Memory B cell (primary cell): ENCODE results near the gene SAP30BP.
A peak's percentile ranks its signal among the peaks of the same experiment; 100 is the strongest.

Experiments used
- ATAC-seq: fragments of 150-1000 bp; cut with Tn5 transposase; 2 replicates; pipeline ENCODE4 v1.10.0; 2021; ENCODE audit warnings: low read depth, mild to moderate bottlenecking, moderate library complexity
- DNase-seq, 2 donors: peaks; one replicate each; pipeline ENCODE4 v3.0.0; 2022; ENCODE audit warnings: low spot score in 2 of 2
- H3K27ac Mint-ChIP-seq: one replicate; pipeline ENCODE4 v1.8.0; 2022; ENCODE audit warnings: mild to moderate bottlenecking, moderate library complexity, mixed read lengths
- H3K27me3 Mint-ChIP-seq: one replicate; pipeline ENCODE4 v1.8.0; 2022; ENCODE audit warnings: mixed read lengths
- H3K36me3 Mint-ChIP-seq: one replicate; pipeline ENCODE4 v1.8.0; 2022; ENCODE audit warnings: mild to moderate bottlenecking, mixed read lengths
- H3K4me1 Mint-ChIP-seq: one replicate; pipeline ENCODE4 v1.8.0; 2022; ENCODE audit warnings: mixed read lengths
- H3K4me3 Mint-ChIP-seq: one replicate; pipeline ENCODE4 v1.8.0; 2022; ENCODE audit warnings: mild to moderate bottlenecking, moderate library complexity, mixed read lengths
- H3K9me3 Mint-ChIP-seq: one replicate; pipeline ENCODE4 v1.8.0; 2022; ENCODE audit warnings: mixed read lengths

Gene SAP30BP

GRCh38 chr17:75731716-75732498, 64.8 kb downstream of the SAP30BP start:
- H3K36me3 Mint-ChIP-seq = no peaks in the 10 kb centered on the region
- DNase-seq (no peak), ATAC-seq (no peak)
- no peak overlapping the region for H3K4me3 Mint-ChIP-seq
- no peak overlapping the region for H3K27ac Mint-ChIP-seq
- peaks cover 1% of the 10 kb centered on the region for H3K27me3 Mint-ChIP-seq
- no peaks in the 10 kb centered on the region for H3K9me3 Mint-ChIP-seq
- peaks cover 7% of the 10 kb centered on the region for H3K4me1 Mint-ChIP-seq

GRCh38 chr17:75733471-75733870, 66.3 kb downstream of the SAP30BP start:
- no peak overlapping the region for H3K27ac Mint-ChIP-seq
- peaks cover 1% of the 10 kb centered on the region for H3K27me3 Mint-ChIP-seq
- H3K4me3 Mint-ChIP-seq = no peak overlapping the region
- DNase-seq (no peak), ATAC-seq (no peak)
- no peaks in the 10 kb centered on the region for H3K9me3 Mint-ChIP-seq
- no peaks in the 10 kb centered on the region for H3K36me3 Mint-ChIP-seq
- H3K4me1 Mint-ChIP-seq = peaks cover 14% of the 10 kb centered on the region

- H3K9me3 Mint-ChIP-seq = no peaks in the 10 kb centered on the region
- peaks cover 1% of the 10 kb centered on the region for H3K27me3 Mint-ChIP-seq
- H3K27ac Mint-ChIP-seq = peak overlapping the region; percentile 70
- H3K4me1 Mint-ChIP-seq = peaks cover 15% of the 10 kb centered on the region
- no peak for ATAC-seq
- no peaks in the 10 kb centered on the region for H3K36me3 Mint-ChIP-seq
- no peak for DNase-seq
- H3K4me3 Mint-ChIP-seq = peak overlapping the region; percentile 37
Observed at GRCh38 chr17:75734674-75735294, 67.6 kb downstream of the SAP30BP start.

- H3K4me3 Mint-ChIP-seq = no peak overlapping the region
- peaks cover 15% of the 10 kb centered on the region for H3K4me1 Mint-ChIP-seq
- ATAC-seq = no peak
- peaks cover 1% of the 10 kb centered on the region for H3K27me3 Mint-ChIP-seq
- H3K36me3 Mint-ChIP-seq = no peaks in the 10 kb centered on the region
- H3K9me3 Mint-ChIP-seq = no peaks in the 10 kb centered on the region
- DNase-seq = no peak
- no peak overlapping the region for H3K27ac Mint-ChIP-seq
Observed at GRCh38 chr17:75736173-75736835, 69.2 kb downstream of the SAP30BP start.

- Mint-ChIP-seq H3K4me1 (peaks cover 15% of the 10 kb centered on the region), H3K27ac (no peak overlapping the region), H3K9me3 (no peaks in the 10 kb centered on the region), H3K36me3 (no peaks in the 10 kb centered on the region), H3K4me3 (no peak overlapping the region), H3K27me3 (peaks cover 1% of the 10 kb centered on the region)
- DNase-seq (no peak), ATAC-seq (no peak)
Observed at GRCh38 chr17:75737133-75737962, 70.2 kb downstream of the SAP30BP start.

GRCh38 chr17:75738218-75738802, 71.2 kb downstream of the SAP30BP start:
- H3K36me3 Mint-ChIP-seq = no peaks in the 10 kb centered on the region
- H3K4me1 Mint-ChIP-seq = peaks cover 15% of the 10 kb centered on the region
- peaks cover 1% of the 10 kb centered on the region for H3K27me3 Mint-ChIP-seq
- H3K9me3 Mint-ChIP-seq = no peaks in the 10 kb centered on the region
- DNase-seq (no peak), ATAC-seq (peak; percentile 61)
- no peak overlapping the region for H3K4me3 Mint-ChIP-seq
- H3K27ac Mint-ChIP-seq = no peak overlapping the region

- no peak for DNase-seq
Observed at GRCh38 chr17:75739174-75739573, 72.0 kb downstream of the SAP30BP start.

GRCh38 chr17:75739801-75740200, 72.7 kb downstream of the SAP30BP start:
- DNase-seq (no peak), ATAC-seq (no peak)
- Mint-ChIP-seq H3K4me1 (peaks cover 9% of the 10 kb centered on the region), H3K9me3 (no peaks in the 10 kb centered on the region), H3K36me3 (no peaks in the 10 kb centered on the region), H3K27ac (no peak overlapping the region), H3K27me3 (peaks cover 1% of the 10 kb centered on the region), H3K4me3 (no peak overlapping the region)

More at GRCh38 chr17:75739174-75739573, 72.0 kb downstream of the SAP30BP start:
- Mint-ChIP-seq H3K27me3 (peaks cover 1% of the 10 kb centered on the region), H3K4me3 (no peak overlapping the region), H3K27ac (no peak overlapping the region), H3K36me3 (no peaks in the 10 kb centered on the region), H3K4me1 (peaks cover 15% of the 10 kb centered on the region), H3K9me3 (no peaks in the 10 kb centered on the region)
- no peak for ATAC-seq

- Mint-ChIP-seq H3K4me3 (no peak overlapping the region), H3K27me3 (peaks cover 1% of the 10 kb centered on the region), H3K36me3 (no peaks in the 10 kb centered on the region), H3K9me3 (no peaks in the 10 kb centered on the region), H3K4me1 (peaks cover 9% of the 10 kb centered on the region), H3K27ac (no peak overlapping the region)
- ATAC-seq (no peak), DNase-seq (no peak)
Observed at GRCh38 chr17:75740215-75740614, 73.1 kb downstream of the SAP30BP start.

- no peaks in the 10 kb centered on the region for H3K9me3 Mint-ChIP-seq
- H3K27me3 Mint-ChIP-seq = peaks cover under 1% of the 10 kb centered on the region
- no peak for ATAC-seq
- H3K4me1 Mint-ChIP-seq = peaks cover 9% of the 10 kb centered on the region
- no peak overlapping the region for H3K4me3 Mint-ChIP-seq
- no peaks in the 10 kb centered on the region for H3K36me3 Mint-ChIP-seq
- no peak for DNase-seq
- H3K27ac Mint-ChIP-seq = no peak overlapping the region
Observed at GRCh38 chr17:75740631-75741077, 73.5 kb downstream of the SAP30BP start.

GRCh38 chr17:75742337-75742736, 75.2 kb downstream of the SAP30BP start:
- no peak overlapping the region for H3K4me3 Mint-ChIP-seq
- H3K27ac Mint-ChIP-seq = no peak overlapping the region
- H3K27me3 Mint-ChIP-seq = no peaks in the 10 kb centered on the region

GRCh38 chr17:75743625-75744206, 76.6 kb downstream of the SAP30BP start:
- ATAC-seq (no peak), DNase-seq (no peak)
- no peak overlapping the region for H3K27ac Mint-ChIP-seq
- H3K4me3 Mint-ChIP-seq = no peak overlapping the region
- peaks cover 4% of the 10 kb centered on the region for H3K4me1 Mint-ChIP-seq
- H3K9me3 Mint-ChIP-seq = no peaks in the 10 kb centered on the region
- peaks cover 2% of the 10 kb centered on the region for H3K27me3 Mint-ChIP-seq
- H3K36me3 Mint-ChIP-seq = no peaks in the 10 kb centered on the region

More at GRCh38 chr17:75742337-75742736, 75.2 kb downstream of the SAP30BP start:
- H3K9me3 Mint-ChIP-seq = no peaks in the 10 kb centered on the region
- peaks cover 7% of the 10 kb centered on the region for H3K4me1 Mint-ChIP-seq
- no peaks in the 10 kb centered on the region for H3K36me3 Mint-ChIP-seq
- no peak for DNase-seq
- ATAC-seq = no peak

GRCh38 chr17:75748706-75749105, 81.6 kb downstream of the SAP30BP start:
- no peak overlapping the region for H3K27ac Mint-ChIP-seq
- no peaks in the 10 kb centered on the region for H3K9me3 Mint-ChIP-seq
- H3K4me1 Mint-ChIP-seq = peaks cover 9% of the 10 kb centered on the region
- DNase-seq = no peak
- no peak overlapping the region for H3K4me3 Mint-ChIP-seq
- ATAC-seq = no peak
- H3K27me3 Mint-ChIP-seq = peaks cover 2% of the 10 kb centered on the region
- no peaks in the 10 kb centered on the region for H3K36me3 Mint-ChIP-seq
